A549 (cell line): ENCODE data around the gene ZFP92.

ENCODE experiments used
- CBX8 ChIP-seq: fragments of 200-600 bp; sonication (generic); IDR thresholded peaks from 2 replicates; pipeline ENCODE4 v1.6.1; 2016
- CTCF ChIP-seq: fragments of >200 bp; sonication (Bioruptor Twin); formaldehyde crosslinking; IDR thresholded peaks from 3 replicates; pipeline ENCODE4 v1.5.1; 2016
- EP300 ChIP-seq, 2 experiments: fragments of >200 bp; sonication (Bioruptor Twin); formaldehyde crosslinking; IDR thresholded peaks; 2 replicates in 1 of 2; 3 replicates in 1 of 2; pipeline ENCODE4 v1.6.1; 2016 to 2017
- PBX3 ChIP-seq: IDR thresholded peaks from 2 replicates; pipeline ENCODE4 v1.6.1; 2012
- POLR2A ChIP-seq: IDR thresholded peaks from 2 replicates; pipeline ENCODE4 v1.6.1; 2012; ENCODE audit warnings: mild to moderate bottlenecking, low read length
- REST ChIP-seq: fragments of 200-600 bp; sonication (generic); IDR thresholded peaks from 2 replicates; pipeline ENCODE4 v1.6.1; 2016; ENCODE audit warnings: antibody characterized with exemption, mild to moderate bottlenecking, moderate library complexity

GRCh38 chrX:153435845-153436244 lies 24.6 kb downstream of the ZFP92 start:
- TF ChIP-seq CTCF (no peak), REST (no peak), EP300 (IDR thresholded peaks at IDR 0.05) (no peak), PBX3 (no peak), CBX8 (no peak), POLR2A (no peak)
